Measurements from ENCODE around the gene PLCD1. TPM values are rescaled to one million over a fixed set of nuclear protein-coding genes. Genes with fewer than 3 reads are reported as not detected.
A peak's percentile ranks its signal among the peaks of the same experiment; 100 is the strongest.

The PLCD1 gene
- total RNA-seq, 6 donors from 2014 or later: 20.8 to 80.1 (median 36.1) TPM

GRCh38 chr3:38002291-38002876, 27.1 kb downstream of the PLCD1 start:
- Histone ChIP-seq H3K36me3 (peaks cover 0 to 40% (median 24%) of the 10 kb centered on the region in 4 donors), H3K4me1 (peaks cover 16 to 35% (median 23%) of the 10 kb centered on the region in 4 donors), H3K9me3 (no peaks in the 10 kb centered on the region), H3K4me3 (no peak overlapping the region), H3K27me3 (no peaks in the 10 kb centered on the region), H3K27ac (no peak overlapping the region)
- TF ChIP-seq EP300 (IDR thresholded peaks at IDR 0.05) (no peak), POLR2A (IDR thresholded peaks at IDR 0.05) (no peak), POLR2AphosphoS5 (IDR thresholded peaks at IDR 0.05) (no peak), CTCF (IDR thresholded peaks at IDR 0.05) (no peak)
- WGBS, 2 donors: 96 to 100% methylated on average over 1 to 6 of the region's 6 CpGs
- no peak for ATAC-seq (ENCODE audit: low FRiP score in 2 of 2)
- DNase-seq: no peak

GRCh38 chr3:38001456-38002081, 27.9 kb downstream of the PLCD1 start:
- Histone ChIP-seq H3K36me3 (peaks cover 0 to 31% (median 21%) of the 10 kb centered on the region in 4 donors), H3K4me3 (no peak overlapping the region), H3K27me3 (no peaks in the 10 kb centered on the region), H3K9me3 (no peaks in the 10 kb centered on the region), H3K4me1 (peaks cover 22 to 43% (median 28%) of the 10 kb centered on the region in 4 donors), H3K27ac (peak overlapping the region in 1 of 4 donors; percentile 4)
- no peak for DNase-seq
- TF ChIP-seq CTCF (IDR thresholded peaks at IDR 0.05) (peak in 1 of 6 experiments; percentile 23), POLR2AphosphoS5 (IDR thresholded peaks at IDR 0.05) (no peak)
- ATAC-seq (ENCODE audit: low FRiP score in 2 of 2): no peak
- 78% methylated on average over 5 to 7 of the region's 9 CpGs for WGBS, 2 donors

- no peak for DNase-seq
- peak overlapping the region in 1 of 4 donors; percentile 4 for H3K27ac ChIP-seq
- H3K4me1 ChIP-seq: peaks cover 22 to 43% (median 28%) of the 10 kb centered on the region in 4 donors
- H3K27me3 ChIP-seq: no peaks in the 10 kb centered on the region
- H3K9me3 ChIP-seq: no peaks in the 10 kb centered on the region
- WGBS, 2 donors: 88 to 93% methylated on average over 6 of the region's 6 CpGs
- no peak overlapping the region for H3K4me3 ChIP-seq
- H3K36me3 ChIP-seq: peaks cover 0 to 26% (median 18%) of the 10 kb centered on the region in 4 donors
- TF ChIP-seq POLR2A (IDR thresholded peaks at IDR 0.05) (no peak), CTCF (IDR thresholded peaks at IDR 0.05) (no peak), EP300 (IDR thresholded peaks at IDR 0.05) (no peak), POLR2AphosphoS5 (IDR thresholded peaks at IDR 0.05) (no peak)
- no peak for ATAC-seq (ENCODE audit: low FRiP score in 2 of 2)
Observed at GRCh38 chr3:38000965-38001455, 28.4 kb downstream of the PLCD1 start.

- no peak for TF ChIP-seq POLR2AphosphoS5 (IDR thresholded peaks at IDR 0.05)
- TF ChIP-seq CTCF (IDR thresholded peaks at IDR 0.05): no peak
- no peak for TF ChIP-seq POLR2A (IDR thresholded peaks at IDR 0.05)
- no peak for TF ChIP-seq EP300 (IDR thresholded peaks at IDR 0.05)
- 95 to 99% methylated on average over 5 to 6 of the region's 6 CpGs for WGBS, 2 donors
- ATAC-seq (ENCODE audit: low FRiP score in 2 of 2): no peak
- no peaks in the 10 kb centered on the region for H3K9me3 ChIP-seq
- H3K4me1 ChIP-seq: peaks cover 23 to 43% (median 29%) of the 10 kb centered on the region in 4 donors
- H3K27ac ChIP-seq: no peak overlapping the region
- H3K4me3 ChIP-seq: no peak overlapping the region
- peaks cover 0 to 20% (median 15%) of the 10 kb centered on the region in 4 donors for H3K36me3 ChIP-seq
- H3K27me3 ChIP-seq: no peaks in the 10 kb centered on the region
- no peak for DNase-seq
Observed at GRCh38 chr3:38000242-38000916, 29.1 kb downstream of the PLCD1 start.
